GM19351 (cell line): ENCODE results near the gene MBP.

Experiments used
- ATAC-seq: cut with Tn5 transposase; IDR thresholded peaks from one replicate; pipeline ENCODE4 v1.9.1; 2021; ENCODE audit warnings: mild to moderate bottlenecking, moderate library complexity; ENCODE audit not compliant: unreplicated experiment

Gene MBP

GRCh38 chr18:77054606-77055428 lies 77.8 kb downstream of the MBP start:
- ATAC-seq = peak; percentile 84

- ATAC-seq = peak; percentile 18
These were observed 78.3 kb downstream of the MBP start for GRCh38 chr18:77054288-77054605.

DNA sequence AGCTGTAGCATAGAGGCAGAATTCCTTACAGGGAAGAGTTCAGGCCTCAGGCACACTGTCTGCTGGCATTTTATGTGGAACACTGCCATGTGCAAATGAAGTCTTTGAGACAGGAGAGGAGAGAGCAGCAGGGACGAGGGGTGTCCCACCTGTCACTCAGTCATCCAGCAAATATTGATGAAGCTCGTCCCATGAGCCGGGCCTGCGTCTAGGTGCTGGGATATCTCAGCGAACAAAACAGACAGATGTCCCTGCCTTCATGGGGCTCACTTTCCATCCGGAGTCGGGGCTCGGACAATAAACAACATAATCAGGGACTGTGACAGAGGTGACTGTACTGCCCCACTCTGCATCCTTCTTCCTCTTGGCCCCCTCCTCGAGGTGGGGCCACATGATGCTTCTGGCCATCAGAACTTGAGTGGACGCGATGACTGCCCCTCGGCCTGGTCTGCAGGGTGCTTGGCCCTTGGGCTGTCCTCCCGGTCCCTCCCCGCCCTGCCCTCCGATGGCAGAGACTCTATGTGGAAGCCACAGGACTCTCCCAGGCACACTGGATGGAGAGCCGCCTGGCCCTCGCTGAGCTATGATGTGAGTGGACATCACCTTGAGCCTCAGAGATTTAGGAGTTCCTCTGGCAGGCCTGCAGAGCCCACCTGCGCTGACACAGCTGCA lies 78.8 kb downstream of the MBP start:
- ATAC-seq = no peak

DNA sequence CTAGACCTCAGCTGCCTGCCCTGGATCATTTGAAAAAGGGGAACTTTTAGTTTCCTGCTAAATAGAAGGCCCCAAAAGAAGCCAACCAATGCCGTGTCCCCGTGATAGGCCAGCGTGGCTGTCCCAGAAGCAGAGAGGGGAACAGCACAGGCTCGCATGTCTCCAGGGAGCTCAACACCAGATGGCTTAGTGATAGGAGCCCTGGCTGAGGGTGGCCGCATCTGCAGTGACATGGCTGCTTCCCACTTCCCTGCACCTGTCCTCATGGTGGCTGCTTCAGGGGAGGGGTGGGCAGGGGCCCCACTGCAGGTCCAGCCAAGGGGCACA lies 79.6 kb downstream of the MBP start:
- ATAC-seq = no peak

DNA sequence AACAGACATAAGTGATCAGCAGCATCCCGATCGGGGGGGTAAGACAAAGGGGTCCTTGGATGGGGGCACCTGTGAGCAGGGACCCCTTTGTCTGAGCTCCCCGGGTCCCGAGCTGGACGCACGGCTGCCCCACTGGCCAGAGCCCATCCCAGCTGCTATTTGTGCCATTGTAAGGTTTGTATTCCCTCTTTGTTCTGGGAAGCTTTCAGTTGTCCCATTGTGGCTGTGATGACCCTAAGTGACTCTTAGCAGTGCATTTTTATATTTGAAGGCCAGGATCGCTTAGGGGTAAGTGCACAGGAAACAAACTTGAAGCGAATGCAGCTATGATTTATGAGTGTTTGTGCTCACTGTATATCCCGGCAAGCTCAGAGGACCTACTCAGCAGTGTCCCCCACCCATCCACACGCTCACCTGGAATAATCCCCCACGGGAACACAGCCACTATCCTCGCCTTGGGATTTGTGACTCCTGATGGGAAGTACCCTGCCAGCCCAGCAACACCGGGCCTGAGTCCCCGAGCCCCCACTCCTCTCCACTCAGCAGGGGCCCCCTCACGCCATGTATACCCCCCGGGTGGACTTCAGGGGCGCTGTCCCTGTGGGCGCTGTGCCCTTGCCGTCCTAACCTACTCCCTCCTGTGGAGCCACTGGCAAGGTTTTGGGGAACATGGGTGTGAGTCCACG lies 80.1 kb downstream of the MBP start:
- ATAC-seq = no peak

DNA sequence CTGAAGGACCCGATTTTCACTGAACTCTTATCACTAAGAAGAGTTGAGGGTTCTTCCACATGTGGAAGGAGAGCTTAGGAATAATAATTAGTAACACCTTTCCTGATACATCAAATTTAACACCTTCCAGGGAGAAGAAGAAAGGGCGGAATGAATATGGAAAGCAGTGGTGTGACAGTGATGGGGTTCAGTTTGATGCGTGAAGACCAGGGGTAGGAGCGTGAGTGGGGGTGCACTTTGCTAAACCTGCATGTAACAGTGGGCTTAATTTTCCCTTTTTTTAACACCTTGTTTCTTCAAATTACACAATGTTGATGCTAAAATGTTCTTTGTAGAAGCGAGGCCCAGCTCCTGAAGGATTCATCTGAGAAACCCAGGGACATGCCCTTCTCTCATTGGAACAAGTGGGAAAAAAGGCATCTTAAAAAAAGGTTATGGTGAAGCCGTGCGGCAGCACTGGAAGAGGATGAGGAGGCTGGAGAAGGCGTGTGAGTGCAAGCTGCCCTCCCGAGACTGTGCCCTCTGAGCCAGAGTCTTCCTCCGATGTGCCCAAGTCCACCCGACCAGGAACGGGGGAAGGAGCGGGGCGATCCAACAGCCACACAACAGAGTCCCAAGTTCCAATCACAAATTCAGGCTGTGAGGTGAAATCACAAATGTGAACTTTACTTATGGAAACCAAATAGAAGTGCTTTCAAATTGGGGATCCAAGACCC lies 80.8 kb downstream of the MBP start:
- ATAC-seq = no peak

- ATAC-seq = no peak
These were observed 82.6 kb downstream of the MBP start for GRCh38 chr18:77049938-77050337.

- ATAC-seq = no peak
These were observed 84.7 kb downstream of the MBP start for GRCh38 chr18:77047803-77048419.

DNA sequence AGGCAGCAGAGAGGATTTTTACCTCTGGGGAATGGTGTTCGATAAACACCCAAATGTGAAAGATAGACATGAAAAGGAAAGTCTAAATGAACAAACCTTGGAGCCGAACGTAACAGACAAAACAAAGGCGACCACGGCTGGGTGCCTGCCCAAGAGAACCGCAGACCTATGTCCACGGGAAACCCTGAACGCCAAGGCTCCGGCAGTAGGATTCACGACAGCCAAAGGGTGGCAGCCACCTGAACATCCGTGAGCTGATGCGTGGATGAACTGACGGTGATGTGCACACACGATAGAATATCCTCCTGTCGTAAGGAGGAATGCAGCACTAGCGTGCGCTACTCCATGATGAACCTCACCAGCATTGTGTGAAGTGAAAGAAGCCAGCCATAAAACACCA lies 85.6 kb downstream of the MBP start:
- no peak for ATAC-seq

DNA sequence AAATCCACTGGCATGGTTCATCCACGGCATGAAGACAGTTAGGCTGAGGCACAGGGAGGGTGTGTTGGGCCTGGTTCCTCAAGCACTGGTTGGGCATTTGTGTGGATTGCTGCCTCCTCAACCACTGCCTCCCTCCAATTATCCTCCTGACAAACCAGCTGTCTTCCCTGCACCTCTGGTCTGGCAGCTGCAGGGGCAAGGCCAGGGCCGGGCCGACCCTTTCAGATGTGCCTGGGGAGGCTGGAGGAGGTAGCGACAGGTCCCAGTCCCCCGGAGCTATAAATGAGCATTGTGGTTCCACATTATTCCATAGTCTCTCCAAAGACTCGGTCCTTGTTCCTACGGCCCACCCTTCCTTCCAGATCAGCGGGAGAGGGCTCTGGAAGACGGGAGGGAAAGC lies 86.2 kb downstream of the MBP start:
- ATAC-seq = no peak

DNA sequence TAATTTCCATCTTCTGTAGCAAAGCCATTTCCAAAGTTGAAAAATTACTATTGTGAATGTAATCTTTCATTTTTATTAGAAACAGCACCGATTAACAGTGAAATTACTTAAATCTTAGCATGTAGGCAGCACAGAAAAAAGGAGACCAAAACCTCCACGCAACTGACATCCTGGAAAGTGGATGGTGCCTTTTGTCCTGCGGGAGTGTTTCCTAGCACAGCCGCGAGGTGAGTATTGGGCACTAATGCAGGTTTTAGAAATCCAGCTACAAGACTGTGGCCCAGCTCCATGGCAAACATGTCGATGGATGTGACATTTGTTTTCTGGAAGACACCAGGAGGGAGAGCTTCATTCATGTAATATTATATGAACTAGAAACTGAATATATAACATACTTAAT lies 86.9 kb downstream of the MBP start:
- ATAC-seq = no peak

DNA sequence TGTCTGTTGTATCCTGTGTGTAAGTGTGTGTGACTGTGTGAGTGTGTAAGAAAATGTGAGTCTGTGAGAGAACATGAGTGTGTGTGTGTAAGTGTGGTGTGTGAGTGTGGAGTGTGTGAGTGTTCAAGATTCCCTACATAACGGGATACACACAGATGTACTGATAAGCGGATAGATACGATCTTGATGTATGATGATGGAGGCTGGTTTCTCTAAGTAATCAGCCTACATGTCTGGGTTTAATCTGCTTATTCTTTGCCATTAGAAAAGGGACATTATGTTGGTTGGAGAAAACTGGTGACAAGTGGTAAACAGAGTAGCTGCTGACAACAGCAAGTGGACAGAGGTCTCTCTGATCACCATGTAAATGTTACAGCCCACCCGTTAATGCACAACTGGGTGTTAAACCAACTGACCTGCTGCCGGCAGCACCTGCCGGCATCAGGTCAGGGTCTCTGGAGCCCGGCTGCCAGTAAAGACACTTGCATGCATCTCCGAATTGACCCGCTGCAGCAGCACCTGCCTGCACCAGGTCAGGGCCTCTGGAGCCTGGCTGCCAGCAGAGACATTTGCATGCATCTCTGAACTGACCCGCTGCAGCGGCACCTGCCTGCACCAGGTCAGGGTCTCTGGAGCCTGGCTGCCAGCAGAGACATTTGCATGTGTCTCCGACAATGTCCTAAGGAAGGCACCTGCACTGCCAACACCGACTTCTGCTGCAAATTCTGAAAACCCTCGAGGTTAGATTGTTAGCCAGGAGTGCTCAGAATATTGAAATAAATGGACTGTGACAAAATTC lies 87.5 kb downstream of the MBP start:
- ATAC-seq = no peak

GRCh38 chr18:77043541-77044280 lies 88.9 kb downstream of the MBP start:
- no peak for ATAC-seq

DNA sequence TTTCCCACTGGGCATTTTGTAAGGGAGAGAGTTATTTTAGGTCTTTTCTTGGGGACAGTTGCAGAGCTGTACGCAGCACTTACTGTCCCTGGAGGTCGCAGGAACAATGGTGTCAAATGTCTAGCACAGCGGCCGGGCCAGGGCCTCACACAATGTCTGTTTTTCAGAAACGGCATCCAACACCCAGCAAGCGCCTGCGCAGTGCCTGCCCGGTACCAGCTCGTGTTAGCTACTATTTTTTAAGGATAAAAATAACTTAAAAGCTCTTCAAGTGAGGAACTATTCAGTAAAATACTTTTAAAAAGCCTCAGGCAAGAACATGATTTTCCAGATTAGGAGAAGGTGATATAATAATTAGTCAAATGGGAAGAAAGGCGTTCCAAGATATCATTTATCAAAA lies 90.0 kb downstream of the MBP start:
- no peak for ATAC-seq

DNA sequence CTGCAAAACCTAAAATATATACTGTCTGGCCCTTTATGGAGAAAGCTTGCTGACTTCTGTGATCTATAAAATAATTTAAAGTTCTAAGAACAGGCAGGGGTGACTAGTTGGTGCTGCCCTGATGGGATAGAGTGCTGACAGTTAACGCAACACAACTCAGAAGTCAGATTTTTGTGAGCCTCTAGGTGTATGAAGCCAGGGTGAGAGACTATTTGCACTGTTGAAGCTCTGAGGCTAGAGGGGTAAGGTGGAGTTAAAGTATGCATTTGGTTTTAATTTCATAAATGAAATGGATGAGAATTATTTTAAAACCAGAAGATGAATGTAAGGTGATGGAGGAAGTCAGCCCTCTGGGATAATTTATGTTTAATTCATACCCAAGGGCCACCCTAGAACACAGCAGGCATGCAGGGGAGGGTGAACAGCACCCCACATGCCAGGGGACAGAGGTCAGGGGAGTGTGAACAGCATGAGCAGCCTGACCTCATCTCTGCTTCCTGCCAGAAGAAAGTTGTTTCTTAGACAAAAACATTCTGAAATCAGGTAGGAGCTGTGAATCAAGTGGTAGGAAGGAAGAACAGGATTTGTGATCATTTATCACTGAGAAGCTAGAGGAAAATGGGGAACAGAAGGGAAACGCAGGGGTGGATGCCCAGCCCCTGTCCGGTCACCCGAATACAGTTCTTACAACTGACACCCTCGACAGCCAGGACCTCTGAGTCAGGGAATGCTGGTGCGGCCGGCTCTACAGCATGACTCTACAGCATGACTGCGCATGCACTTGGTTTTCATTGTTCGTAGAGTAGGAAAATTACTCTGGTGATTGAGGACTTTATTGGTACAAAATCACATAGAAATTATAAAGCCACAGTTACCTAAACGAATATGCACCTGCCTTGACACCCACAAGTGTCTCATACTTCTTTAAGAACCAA lies 93.1 kb downstream of the MBP start:
- ATAC-seq = no peak

DNA sequence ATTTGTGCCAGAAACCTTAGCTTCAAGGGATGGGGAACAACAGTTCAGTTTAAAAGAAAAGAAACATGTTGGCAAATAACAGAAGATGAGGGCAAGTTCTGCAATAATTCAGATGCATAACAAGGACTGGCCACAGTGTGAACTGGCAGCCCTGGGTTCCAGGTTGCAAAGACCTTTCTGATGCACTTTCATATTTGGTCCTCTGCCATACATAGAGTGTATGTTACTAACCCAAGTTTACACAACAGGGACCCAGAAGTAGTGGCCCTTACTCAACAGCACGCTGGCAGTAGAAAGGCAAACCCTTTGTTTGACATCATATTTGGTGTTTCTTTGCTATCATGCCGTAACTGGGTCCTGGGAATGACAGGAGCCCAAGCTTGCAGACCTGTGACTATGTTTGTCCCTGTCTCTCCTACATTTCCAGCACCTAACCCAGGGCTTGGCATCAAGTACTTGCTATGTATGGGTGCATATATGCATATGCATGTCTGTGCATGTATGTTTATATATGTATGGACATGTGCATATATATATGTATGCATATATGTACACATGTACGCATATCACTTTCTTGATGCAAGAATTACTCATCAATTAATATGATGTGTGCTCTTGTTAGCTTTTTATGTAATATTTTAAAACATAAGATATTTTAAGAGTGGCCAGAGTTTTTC lies 94.3 kb downstream of the MBP start:
- no peak for ATAC-seq

DNA sequence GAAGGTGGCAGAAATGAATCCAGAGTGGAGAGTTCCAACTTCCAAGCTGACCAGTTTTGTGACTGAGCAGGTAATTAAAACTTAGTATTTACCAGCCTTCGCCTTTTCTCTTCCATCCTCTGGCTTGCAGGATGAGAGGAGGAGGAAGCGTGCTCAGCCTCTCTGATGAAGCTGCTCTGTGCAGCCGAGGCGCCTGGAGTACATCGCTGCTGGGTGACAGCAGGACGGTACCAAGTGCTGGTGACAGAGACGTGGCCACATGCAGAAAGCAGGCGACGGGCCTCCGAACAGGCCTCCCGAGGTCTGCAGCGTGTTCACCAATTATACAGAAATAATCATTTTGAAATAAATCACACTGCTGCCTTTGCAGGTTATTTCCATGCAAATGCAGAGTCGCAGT lies 95.0 kb downstream of the MBP start:
- ATAC-seq = no peak
